Thoracic aorta (tissue), 2 donors: ENCODE results near the gene PLEKHS1. TPM values are rescaled to one million over a fixed set of nuclear protein-coding genes. Genes with fewer than 3 reads are reported as not detected.
"Not testable (repeated sequence)": the region's sequence is repeated elsewhere in the genome, so short reads cannot be mapped to it uniquely, and the experiment has no call there.

Experiments
- ATAC-seq: fragments of 150-250 bp; one replicate; pipeline ENCODE4 v1.8.0; 2017; ENCODE audit warnings: low read depth; ENCODE audit not compliant: insufficient number of reproducible peaks, low FRiP score
- DNase-seq: peaks from one replicate; pipeline ENCODE4 v3.0.0-alpha.2; 2020; ENCODE audit warnings: low spot score
- H3K27ac ChIP-seq, 2 donors: fragments of 200-600 bp; sonication (generic); 1 replicate in 1 of 2; 2 replicates in 1 of 2; pipeline ENCODE4 v1.5.1; 2016; ENCODE audit warnings: mild to moderate bottlenecking in 2 of 2, moderate library complexity in 2 of 2
- H3K27me3 ChIP-seq: fragments of 200-600 bp; sonication (generic); replicated peaks from 2 replicates; pipeline ENCODE4 v1.6.0; 2016; ENCODE audit warnings: mild to moderate bottlenecking; ENCODE audit not compliant: insufficient read depth
- H3K36me3 ChIP-seq: fragments of 200-600 bp; sonication (generic); one replicate; pipeline ENCODE4 v1.5.1; 2016
- H3K4me1 ChIP-seq, 2 donors: fragments of 200-600 bp; sonication (generic); 1 replicate in 1 of 2; 2 replicates in 1 of 2; pipeline versions ENCODE4 v1.5.1 to v1.6.0; 2016; ENCODE audit warnings: low read depth in 2 of 2, mild to moderate bottlenecking in 1 of 2; ENCODE audit not compliant: control insufficient read depth in 1 of 2
- H3K4me3 ChIP-seq: fragments of 200-600 bp; sonication (generic); 2 replicates; pipeline ENCODE4 v1.5.1; 2016; ENCODE audit warnings: mild to moderate bottlenecking
- H3K9me3 ChIP-seq: fragments of 200-600 bp; sonication (generic); 2 replicates; pipeline ENCODE4 v1.5.1; 2016
- CTCF ChIP-seq: fragments of 200-600 bp; sonication (generic); IDR thresholded peaks from one replicate; pipeline ENCODE4 v1.5.1; 2019; ENCODE audit warnings: antibody characterized with exemption
- total RNA-seq, 2 donors: library from RNA; depleted of rRNA; stranded (reverse); fragments of >200 nt; gene quantifications; one replicate each; pipeline versions ENCODE4 v1.1.0 to v1.2.3, GENCODE V29; 2016

Gene PLEKHS1
- total RNA-seq, 2 donors from 2014 or later: 0.14 TPM; not detected in 1

GRCh38 chr10:113822174-113822573 lies 70.7 kb downstream of the PLEKHS1 start:
- H3K27me3 ChIP-seq: no peaks in the 10 kb centered on the region
- H3K4me1 ChIP-seq: no peaks in the 10 kb centered on the region
- H3K9me3 ChIP-seq: no peaks in the 10 kb centered on the region
- DNase-seq (no peak), ATAC-seq (no peak)
- H3K4me3 ChIP-seq: no peak overlapping the region
- no peak for TF ChIP-seq CTCF
- H3K27ac ChIP-seq: no peak overlapping the region
- no peaks in the 10 kb centered on the region for H3K36me3 ChIP-seq

GRCh38 chr10:113823389-113823788 lies 71.9 kb downstream of the PLEKHS1 start:
- H3K4me3 ChIP-seq: no peak overlapping the region
- H3K27ac ChIP-seq: no peak overlapping the region
- no peak for TF ChIP-seq CTCF
- no peak for ATAC-seq
- no peaks in the 10 kb centered on the region for H3K36me3 ChIP-seq
- no peak for DNase-seq
- H3K27me3 ChIP-seq: no peaks in the 10 kb centered on the region
- no peaks in the 10 kb centered on the region for H3K9me3 ChIP-seq
- H3K4me1 ChIP-seq: no peaks in the 10 kb centered on the region

GRCh38 chr10:113825791-113826190 lies 74.3 kb downstream of the PLEKHS1 start:
- ATAC-seq: no peak
- Histone ChIP-seq H3K4me3 (no peak overlapping the region), H3K9me3 (no peaks in the 10 kb centered on the region), H3K27me3 (no peaks in the 10 kb centered on the region), H3K36me3 (no peaks in the 10 kb centered on the region), H3K27ac (no peak overlapping the region), H3K4me1 (no peaks in the 10 kb centered on the region)
- TF ChIP-seq CTCF: no peak
- no peak for DNase-seq

GRCh38 chr10:113828567-113828966 lies 77.1 kb downstream of the PLEKHS1 start:
- not testable (repeated sequence) for H3K27me3 ChIP-seq, DNase-seq, ATAC-seq, H3K9me3 ChIP-seq, H3K27ac ChIP-seq, H3K4me3 ChIP-seq, H3K36me3 ChIP-seq, H3K4me1 ChIP-seq

Other genes with a start within 250 kb of the PLEKHS1 start
- gene HABP2, start 198.6 kb upstream of the PLEKHS1 start, total RNA-seq: not detected
- gene NRAP, start 87.6 kb upstream of the PLEKHS1 start, total RNA-seq: not detected
- gene CASP7, start 71.8 kb upstream of the PLEKHS1 start, total RNA-seq: 10 to 100 TPM; 11.0 to 24.0 TPM
- gene DCLRE1A, start 102.4 kb downstream of the PLEKHS1 start, total RNA-seq: 1 to 10 TPM; 3.2 to 4.2 TPM
- gene NHLRC2, start 103.0 kb downstream of the PLEKHS1 start, total RNA-seq: 10 to 100 TPM; 21.9 to 56.5 TPM